GM12873 (cell line): ENCODE measurements around the gene KIF23.

ENCODE experiments used
- TF ChIP-seq, protein P1 (sequence below): IDR thresholded peaks from 2 replicates; pipeline ENCODE4 v1.5.1; 2012; ENCODE audit warnings: low read depth, mild to moderate bottlenecking, moderate library complexity, low read length, control low read depth; ENCODE audit not compliant: insufficient read depth; ENCODE audit errors: missing control alignments

KIF23 gene

DNA sequence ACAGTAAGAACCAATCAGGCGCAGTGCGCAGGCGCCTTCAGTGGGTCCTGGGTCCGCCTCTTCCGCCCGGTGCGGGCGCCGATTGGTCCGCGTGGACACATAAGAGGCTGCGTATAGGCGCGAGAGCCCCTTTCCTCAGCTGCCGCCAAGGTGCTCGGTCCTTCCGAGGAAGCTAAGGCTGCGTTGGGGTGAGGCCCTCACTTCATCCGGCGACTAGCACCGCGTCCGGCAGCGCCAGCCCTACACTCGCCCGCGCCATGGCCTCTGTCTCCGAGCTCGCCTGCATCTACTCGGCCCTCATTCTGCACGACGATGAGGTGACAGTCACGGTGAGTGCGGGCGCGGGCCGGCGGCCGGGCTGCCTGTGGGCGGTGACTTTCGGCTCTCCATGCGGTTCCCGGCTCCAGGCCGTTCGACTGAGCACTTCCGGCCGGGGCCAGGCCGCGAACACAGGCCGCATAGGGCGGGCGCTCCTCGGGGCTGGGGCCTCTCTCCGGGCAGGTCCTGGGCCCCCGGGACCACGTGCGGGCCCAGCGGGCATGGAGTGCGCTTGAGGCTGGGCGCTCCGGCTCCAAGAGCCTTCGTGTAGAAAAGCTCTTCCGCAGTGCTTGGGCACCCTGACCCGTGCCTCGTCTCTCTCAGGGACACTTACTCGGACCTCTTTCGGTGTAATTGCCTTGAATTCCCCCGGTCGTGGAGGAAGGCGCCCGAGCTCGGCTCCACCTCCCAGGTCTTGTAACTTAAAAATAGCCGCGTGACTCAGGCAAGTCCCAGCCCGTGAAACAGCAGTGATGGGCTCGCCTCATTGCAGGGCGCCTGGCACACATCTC is 38.8 kb downstream of the KIF23 start, which contains the start of gene RPLP1:
Gene RPLP1, plus strand, starts transcription at position 127 of the 830 bp plus-strand sequence. Its CDS starts 131 bp downstream, at position 258.
- TF ChIP-seq, protein P1, sequence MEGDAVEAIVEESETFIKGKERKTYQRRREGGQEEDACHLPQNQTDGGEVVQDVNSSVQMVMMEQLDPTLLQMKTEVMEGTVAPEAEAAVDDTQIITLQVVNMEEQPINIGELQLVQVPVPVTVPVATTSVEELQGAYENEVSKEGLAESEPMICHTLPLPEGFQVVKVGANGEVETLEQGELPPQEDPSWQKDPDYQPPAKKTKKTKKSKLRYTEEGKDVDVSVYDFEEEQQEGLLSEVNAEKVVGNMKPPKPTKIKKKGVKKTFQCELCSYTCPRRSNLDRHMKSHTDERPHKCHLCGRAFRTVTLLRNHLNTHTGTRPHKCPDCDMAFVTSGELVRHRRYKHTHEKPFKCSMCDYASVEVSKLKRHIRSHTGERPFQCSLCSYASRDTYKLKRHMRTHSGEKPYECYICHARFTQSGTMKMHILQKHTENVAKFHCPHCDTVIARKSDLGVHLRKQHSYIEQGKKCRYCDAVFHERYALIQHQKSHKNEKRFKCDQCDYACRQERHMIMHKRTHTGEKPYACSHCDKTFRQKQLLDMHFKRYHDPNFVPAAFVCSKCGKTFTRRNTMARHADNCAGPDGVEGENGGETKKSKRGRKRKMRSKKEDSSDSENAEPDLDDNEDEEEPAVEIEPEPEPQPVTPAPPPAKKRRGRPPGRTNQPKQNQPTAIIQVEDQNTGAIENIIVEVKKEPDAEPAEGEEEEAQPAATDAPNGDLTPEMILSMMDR: no peak

- TF ChIP-seq, protein P1: no peak
Measured at GRCh38 chr15:69454953-69455352, 40.8 kb downstream of the KIF23 start.

- TF ChIP-seq, protein P1: no peak
Measured at GRCh38 chr15:69456208-69457166, 42.3 kb downstream of the KIF23 start.

GRCh38 chr15:69457304-69458280 is 43.4 kb downstream of the KIF23 start:
- TF ChIP-seq, protein P1: no peak

GRCh38 chr15:69459066-69459465 is 44.9 kb downstream of the KIF23 start:
- TF ChIP-seq, protein P1: no peak

DNA sequence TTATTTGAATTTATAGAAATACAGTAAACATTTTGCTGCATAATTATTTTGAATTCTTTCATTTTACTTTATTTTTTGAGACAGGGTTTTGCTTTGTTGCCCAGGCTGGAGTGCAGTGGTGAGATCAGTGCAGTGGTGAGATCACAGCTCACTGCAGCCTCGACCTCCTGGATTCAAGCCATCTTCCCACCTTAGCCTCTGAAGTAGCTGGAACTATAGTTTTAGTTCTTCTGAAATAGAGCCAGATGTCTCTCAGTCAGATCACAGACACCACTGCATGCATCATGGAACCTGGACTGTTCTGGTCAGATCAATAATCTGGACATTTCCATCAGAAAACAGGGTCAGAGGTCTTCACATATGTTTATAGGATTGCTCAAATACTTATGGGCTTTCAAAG is 46.3 kb downstream of the KIF23 start:
- TF ChIP-seq, protein P1: no peak
